NCI-H146 (cell line): ENCODE measurements around the gene SLC6A3.
A peak's percentile ranks its signal among the peaks of the same experiment; 100 is the strongest.

Experiments used
- DNase-seq: peaks from one replicate; lab custom pipeline; 2025; lab: John Stamatoyannopoulos, UW

Gene SLC6A3

DNA sequence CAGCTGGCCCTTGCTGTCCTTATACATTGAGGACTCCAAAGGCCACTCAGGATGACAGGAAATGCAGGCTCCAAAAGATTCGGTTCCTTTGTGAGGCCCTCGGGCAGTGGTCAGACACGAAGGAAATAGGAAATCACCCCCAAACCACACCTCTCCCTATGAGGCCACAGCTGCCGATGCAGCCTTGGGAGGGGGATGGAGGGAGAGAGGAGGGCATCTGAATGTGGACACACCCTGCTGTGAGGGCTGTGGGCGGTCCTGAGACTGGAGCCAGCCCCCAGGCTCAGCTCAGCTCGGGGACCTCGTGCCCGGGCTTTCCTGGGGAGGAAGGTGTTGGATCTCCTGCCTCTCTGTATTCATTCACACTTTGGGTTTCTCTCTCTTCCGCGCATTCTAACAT lies 97.7 kb downstream of the SLC6A3 start:
- peak; percentile 16 for DNase-seq

DNA sequence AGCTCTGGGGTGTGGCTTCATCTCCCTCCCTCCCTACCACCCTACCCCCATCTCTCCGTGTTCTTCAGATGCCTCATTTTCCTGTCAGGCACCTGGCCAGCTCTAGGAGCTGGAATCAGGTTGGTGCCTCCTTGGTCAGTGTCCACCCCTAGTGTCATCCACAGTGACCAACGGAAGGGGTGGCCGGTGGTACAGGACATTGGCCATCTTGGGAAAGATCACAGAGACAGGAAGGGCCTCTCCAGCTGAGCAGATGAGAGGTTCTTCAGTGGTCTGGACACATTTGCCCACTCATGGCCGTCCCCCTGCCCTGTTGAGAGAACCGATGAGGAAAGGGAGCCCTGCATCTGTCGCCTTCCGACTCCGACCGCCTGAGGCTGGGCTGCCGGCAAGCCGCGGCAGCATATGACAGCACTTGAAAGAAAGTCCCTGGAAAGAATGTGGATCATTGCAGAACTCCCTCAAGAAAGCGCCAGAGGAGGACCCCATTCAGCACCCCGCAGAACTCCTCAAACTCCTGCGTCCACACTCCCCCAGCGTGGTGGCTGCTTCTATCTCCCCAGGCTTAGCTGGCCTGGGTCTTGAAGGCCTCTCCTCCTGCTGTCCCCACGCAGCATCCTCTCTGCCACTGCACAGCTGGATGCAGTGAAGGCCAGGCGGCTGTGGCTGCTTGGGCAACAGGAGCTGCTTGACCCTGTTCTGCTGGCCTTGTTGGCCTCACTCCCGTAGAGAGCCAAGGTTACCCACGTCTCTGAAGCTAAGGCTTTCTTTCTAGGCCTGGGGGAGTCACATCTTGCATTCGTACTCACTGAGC lies 98.4 kb downstream of the SLC6A3 start:
- DNase-seq, result no peak

DNA sequence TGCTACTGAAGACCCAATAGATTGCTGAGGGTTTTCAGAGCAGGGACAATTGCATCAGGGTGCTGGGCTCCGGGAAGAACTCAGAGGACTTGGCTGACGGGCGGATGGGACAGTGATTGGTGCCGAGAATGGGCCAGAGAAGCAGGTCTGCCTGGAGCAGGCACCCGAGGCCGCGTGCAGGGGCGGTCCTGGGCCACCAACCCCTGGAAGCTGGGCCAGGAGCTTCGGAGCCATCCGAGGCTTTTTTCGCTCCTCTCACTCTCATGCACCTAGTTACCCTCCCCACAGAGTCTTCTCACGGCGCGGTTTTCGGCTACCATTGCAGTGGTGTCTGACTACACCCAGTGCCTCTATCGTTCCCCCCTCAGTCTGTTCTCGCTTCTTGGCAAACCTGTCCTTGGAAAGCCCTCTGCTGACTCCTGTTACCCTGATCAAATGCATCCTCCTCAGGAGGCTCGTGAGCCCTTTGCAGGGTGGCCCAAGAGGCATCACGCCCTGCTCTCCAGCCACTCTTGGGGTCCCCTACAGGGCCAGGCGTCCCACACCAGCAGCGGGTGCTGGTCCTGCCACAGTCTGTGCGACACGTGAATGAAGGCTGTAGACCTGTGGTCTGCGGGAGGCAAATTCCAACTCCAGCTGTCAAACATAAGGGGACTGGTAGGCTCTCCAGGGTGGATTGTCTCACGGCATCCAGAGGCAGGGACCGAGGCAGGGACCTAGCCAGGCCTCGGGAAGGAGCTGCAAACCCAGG lies 99.2 kb downstream of the SLC6A3 start:
- DNase-seq, result no peak

DNA sequence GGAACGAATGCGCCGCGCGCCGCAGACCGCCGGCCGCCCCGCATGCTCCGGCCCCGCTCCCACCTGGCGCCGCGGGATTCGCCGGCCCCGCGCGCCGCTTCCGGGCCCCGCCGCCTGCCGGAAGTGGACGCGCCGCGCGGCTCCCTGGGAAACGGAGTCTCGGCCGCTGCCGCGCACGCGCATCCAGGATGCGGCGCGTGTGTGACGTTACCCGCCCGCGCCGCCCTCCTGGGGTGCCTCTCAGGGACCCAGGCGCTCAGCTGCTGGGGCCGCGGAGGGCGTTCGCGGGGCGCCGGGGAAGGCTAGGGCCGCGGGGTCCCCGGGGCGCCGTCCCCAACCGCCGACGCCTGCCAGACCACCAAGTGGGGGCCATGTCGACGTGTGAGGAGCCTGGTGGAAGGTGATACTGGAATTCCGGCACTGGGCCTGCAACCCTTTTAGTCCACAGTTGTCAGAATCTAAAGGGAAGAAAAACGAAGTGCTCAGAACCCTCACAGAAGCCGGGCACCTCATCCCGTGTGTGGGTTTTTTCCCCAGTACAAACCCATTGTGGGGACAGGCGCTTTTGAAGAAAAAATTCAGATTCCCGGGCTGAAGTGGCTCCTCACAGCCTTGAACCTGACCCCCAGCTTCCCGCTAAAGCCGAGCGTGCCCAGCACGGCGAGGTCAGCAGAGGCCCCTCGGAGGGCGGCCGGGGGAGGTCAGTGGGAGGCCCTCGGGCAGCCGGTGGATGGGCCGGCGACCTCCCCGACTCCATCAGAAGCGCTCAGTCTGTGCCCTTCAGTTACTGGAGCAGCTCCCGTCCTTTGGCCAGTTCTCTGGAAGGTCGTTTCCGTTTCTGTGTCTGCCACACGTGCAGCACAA lies 100.0 kb downstream of the SLC6A3 start, which contains the start of gene CLPTM1L:
TSS of gene CLPTM1L (minus strand) at position 125 of the 864 bp plus-strand sequence. CDS start 258 bp downstream, outside the sequence.
- peak; percentile 89 for DNase-seq

DNA sequence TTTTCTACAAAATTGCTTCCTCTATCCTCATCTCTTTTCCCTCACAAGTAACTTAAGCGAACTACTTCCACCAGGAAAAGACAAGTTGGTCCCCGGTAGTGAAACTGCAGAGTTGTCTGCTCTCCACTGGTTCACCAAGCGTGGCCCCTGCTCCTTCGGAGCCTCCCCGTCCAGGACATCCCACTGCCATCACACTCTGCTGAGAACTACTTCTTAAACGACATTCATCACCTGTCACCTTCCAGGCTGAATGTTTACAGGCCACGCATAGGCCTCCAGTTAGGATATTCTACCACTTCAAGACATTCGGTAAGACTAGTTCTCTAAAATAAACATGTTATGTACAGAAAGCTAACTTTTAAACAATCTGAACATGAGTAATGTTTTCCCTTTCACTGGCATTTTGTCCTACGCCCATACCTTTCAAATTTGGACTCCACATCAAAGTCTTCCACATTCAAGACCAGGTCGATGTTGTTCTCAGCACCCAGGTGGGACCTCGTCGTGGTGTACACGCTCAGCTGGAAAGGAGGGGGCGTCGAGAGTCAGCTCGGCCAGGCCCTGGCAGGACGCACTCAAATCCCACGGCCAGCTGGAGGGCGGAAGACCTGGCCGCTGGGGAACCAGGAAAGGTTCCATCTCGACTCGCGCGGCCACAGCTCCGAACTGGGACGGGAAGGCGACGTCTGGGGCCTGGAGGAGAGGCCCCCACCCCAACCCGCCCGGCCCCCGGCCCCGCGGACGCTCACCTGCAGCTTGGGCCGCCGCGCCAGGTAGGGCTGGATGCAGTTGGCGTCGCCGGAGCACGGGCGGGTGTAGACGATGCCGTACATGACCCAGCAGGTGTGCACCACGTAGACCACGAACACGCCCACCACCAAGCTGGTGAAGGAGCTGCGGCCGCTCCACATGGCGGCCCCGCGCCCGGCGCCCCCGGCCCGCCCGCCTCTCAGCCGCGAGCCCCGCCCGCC lies 101.0 kb downstream of the SLC6A3 start:
- peak; percentile 58 for DNase-seq

DNA sequence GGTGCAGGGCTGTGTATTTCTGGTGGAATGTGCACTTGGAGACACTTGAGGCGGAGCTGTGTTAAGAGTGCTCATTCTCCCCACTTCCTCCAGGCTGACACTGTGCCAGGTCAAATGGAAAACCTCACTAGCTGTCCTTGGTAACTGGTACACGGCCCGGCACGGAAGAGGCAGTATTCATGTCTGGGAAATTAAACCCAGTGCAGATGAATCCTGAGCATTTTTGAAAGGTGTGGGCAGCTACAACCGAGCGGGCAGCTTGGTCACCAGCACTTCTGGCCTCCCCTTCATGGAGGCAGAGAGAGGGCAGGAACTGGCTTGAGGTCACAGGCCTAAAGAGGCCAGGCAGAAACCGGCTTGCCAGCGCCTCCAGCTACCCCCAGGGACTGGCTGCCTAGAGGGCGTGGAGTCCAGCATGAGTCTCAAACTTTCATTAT lies 101.9 kb downstream of the SLC6A3 start:
- no peak for DNase-seq
